ENCODE measurements around the gene SNTA1.
A peak's percentile ranks its signal among the peaks of the same experiment; 100 is the strongest.

SNTA1 gene

DNA sequence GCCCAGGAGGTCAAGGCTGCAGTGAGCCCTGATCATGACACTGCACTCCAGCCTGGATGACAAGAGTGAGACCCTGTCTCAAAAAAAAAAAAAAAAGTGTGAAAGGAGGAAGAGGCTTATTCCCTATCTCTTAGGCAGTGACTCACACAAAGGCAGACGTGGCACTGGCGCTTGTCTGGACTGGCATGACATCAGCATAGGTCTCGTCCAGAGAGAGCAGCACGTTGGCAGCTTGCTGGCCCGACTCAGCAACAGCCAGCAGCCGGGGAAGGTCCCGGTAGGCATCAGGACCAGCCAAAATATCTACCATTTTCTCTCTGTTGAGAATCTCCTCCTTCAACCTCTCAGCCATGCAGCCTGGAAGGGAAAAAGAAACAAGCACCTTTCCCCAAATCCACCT, 56.4 kb downstream of the SNTA1 start:
- no peak overlapping the region for H3K9ac ChIP-seq (ENCODE audit: low read length)

DNA sequence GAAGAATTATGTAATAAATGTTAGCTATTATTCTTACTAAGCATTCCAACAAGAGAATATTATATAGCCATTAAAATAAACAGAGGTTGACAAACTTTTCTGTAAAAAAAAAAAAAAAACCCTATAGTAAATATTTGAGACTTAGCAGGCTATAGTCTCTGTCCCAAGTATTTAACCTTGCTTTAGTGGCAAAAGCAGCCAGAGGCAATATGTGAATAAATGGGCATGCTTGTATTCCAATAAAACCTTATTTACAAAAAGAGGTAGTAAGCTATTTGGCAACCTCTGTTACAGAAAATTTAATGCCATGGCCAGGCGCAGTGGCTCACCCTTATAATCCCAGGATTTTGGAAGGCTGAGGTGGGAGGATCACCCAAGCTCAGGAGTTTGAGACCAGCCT, 56.9 kb downstream of the SNTA1 start:
- Histone ChIP-seq H3K14ac (ENCODE audit: low read length in 2 of 2) (no peak overlapping the region), H3K9ac (ENCODE audit: low read length) (no peak overlapping the region), H4K91ac (ENCODE audit: low read length) (no peak overlapping the region), H4K8ac (ENCODE audit: low read length) (no peak overlapping the region), H3K4me2 (ENCODE audit: low read length, poor library complexity, severe bottlenecking) (no peak overlapping the region), H2BK5ac (ENCODE audit: low read depth, low read length, poor library complexity, severe bottlenecking) (no peak overlapping the region), H3K27me3 (ENCODE audit: control insufficient read depth in 1 of 2, insufficient read depth in 1 of 2, low read length in 2 of 2) (no peaks in the 10 kb centered on the region), H3K18ac (ENCODE audit: low read depth in 1 of 2, low read length in 2 of 2) (no peak overlapping the region), H3K23ac (ENCODE audit: low read length in 2 of 2) (no peak overlapping the region), H2BK12ac (ENCODE audit: low read length in 2 of 2) (no peak overlapping the region), H2BK15ac (ENCODE audit: low read depth, poor library complexity, severe bottlenecking) (no peak overlapping the region), H3K4me1 (ENCODE audit: control insufficient read depth, insufficient read depth, low read depth, low read length) (peaks cover 1% of the 10 kb centered on the region), H3K9me3 (ENCODE audit: control insufficient read depth, low read length) (no peaks in the 10 kb centered on the region), H2AK5ac (ENCODE audit: low read length, severe bottlenecking) (no peak overlapping the region), H3K4ac (ENCODE audit: low read depth in 1 of 2, low read length in 2 of 2) (no peak overlapping the region), H3K27ac (ENCODE audit: low read length, poor library complexity, severe bottlenecking) (no peak overlapping the region), H3K36me3 (ENCODE audit: control insufficient read depth in 1 of 2, insufficient read depth in 2 of 2, low read depth in 1 of 2, low read length in 2 of 2) (peaks cover 32 to 60% of the 10 kb centered on the region in 2 experiments), H3K4me3 (ENCODE audit: insufficient read depth in 1 of 2, low read depth in 1 of 2, low read length in 2 of 2) (no peak overlapping the region), H2BK120ac (ENCODE audit: low read depth, low read length) (no peak overlapping the region), H3K79me1 (replicated peaks; ENCODE audit: low read length, poor library complexity, severe bottlenecking) (no peaks in the 10 kb centered on the region), H2AFZ (ENCODE audit: low read depth, low read length) (no peak overlapping the region)
- WGBS, result 94% methylated on average over 1 of the region's 1 CpG
- DNase-seq, result no peak

More for the DNA sequence above, 56.4 kb downstream of the SNTA1 start:
- Histone ChIP-seq H2AFZ (ENCODE audit: low read depth, low read length) (no peak overlapping the region), H3K18ac (ENCODE audit: low read depth in 1 of 2, low read length in 2 of 2) (no peak overlapping the region), H3K14ac (ENCODE audit: low read length in 2 of 2) (no peak overlapping the region), H3K27me3 (ENCODE audit: control insufficient read depth in 1 of 2, insufficient read depth in 1 of 2, low read length in 2 of 2) (no peaks in the 10 kb centered on the region), H3K23ac (ENCODE audit: low read length in 2 of 2) (no peak overlapping the region), H3K4me2 (ENCODE audit: low read length, poor library complexity, severe bottlenecking) (no peak overlapping the region), H3K4me1 (ENCODE audit: control insufficient read depth, insufficient read depth, low read depth, low read length) (peaks cover 1% of the 10 kb centered on the region), H3K27ac (ENCODE audit: low read length, poor library complexity, severe bottlenecking) (no peak overlapping the region), H3K9me3 (ENCODE audit: control insufficient read depth, low read length) (no peaks in the 10 kb centered on the region), H2AK5ac (ENCODE audit: low read length, severe bottlenecking) (no peak overlapping the region), H4K91ac (ENCODE audit: low read length) (no peak overlapping the region), H2BK5ac (ENCODE audit: low read depth, low read length, poor library complexity, severe bottlenecking) (no peak overlapping the region), H4K8ac (ENCODE audit: low read length) (no peak overlapping the region), H2BK12ac (ENCODE audit: low read length in 2 of 2) (no peak overlapping the region), H3K79me1 (replicated peaks; ENCODE audit: low read length, poor library complexity, severe bottlenecking) (no peaks in the 10 kb centered on the region), H3K4ac (ENCODE audit: low read depth in 1 of 2, low read length in 2 of 2) (no peak overlapping the region), H3K36me3 (ENCODE audit: control insufficient read depth in 1 of 2, insufficient read depth in 2 of 2, low read depth in 1 of 2, low read length in 2 of 2) (peaks cover 29 to 55% of the 10 kb centered on the region in 2 experiments), H3K4me3 (ENCODE audit: insufficient read depth in 1 of 2, low read depth in 1 of 2, low read length in 2 of 2) (no peak overlapping the region), H2BK15ac (ENCODE audit: low read depth, poor library complexity, severe bottlenecking) (no peak overlapping the region), H2BK120ac (ENCODE audit: low read depth, low read length) (no peak overlapping the region)
- peak; percentile 86 for DNase-seq
- 76% methylated on average over 7 of the region's 7 CpGs for WGBS

DNA sequence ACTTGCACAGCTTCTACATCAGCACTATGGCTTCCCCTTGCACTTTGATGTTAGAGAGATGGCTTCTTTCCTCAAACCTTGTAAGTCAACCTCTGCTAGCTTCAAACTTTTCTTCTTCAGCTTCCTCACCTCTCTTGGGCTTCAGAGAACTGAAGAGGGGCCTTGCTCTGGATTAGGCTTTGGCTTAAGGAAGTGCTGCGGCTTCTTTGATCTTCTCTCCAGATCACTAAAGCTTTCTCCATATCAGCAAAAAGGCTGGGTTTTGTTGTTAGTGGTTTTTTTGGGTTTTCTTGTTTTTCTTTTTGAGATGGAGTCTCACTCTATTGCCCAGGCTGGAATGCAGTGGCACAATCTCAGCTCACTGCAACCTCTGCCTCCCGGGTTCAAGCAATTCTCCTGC, 66.2 kb downstream of the SNTA1 start:
- Histone ChIP-seq H2BK12ac (ENCODE audit: low read length in 2 of 2) (no peak overlapping the region), H3K27ac (ENCODE audit: low read length, poor library complexity, severe bottlenecking) (no peak overlapping the region), H2AK5ac (ENCODE audit: low read length, severe bottlenecking) (no peak overlapping the region), H3K4ac (ENCODE audit: low read depth in 1 of 2, low read length in 2 of 2) (no peak overlapping the region), H2AFZ (ENCODE audit: low read depth, low read length) (no peak overlapping the region), H3K9me3 (ENCODE audit: control insufficient read depth, low read length) (no peaks in the 10 kb centered on the region), H4K8ac (ENCODE audit: low read length) (no peak overlapping the region), H3K18ac (ENCODE audit: low read depth in 1 of 2, low read length in 2 of 2) (no peak overlapping the region), H3K4me3 (ENCODE audit: insufficient read depth in 1 of 2, low read depth in 1 of 2, low read length in 2 of 2) (no peak overlapping the region), H3K23ac (ENCODE audit: low read length in 2 of 2) (no peak overlapping the region), H4K91ac (ENCODE audit: low read length) (no peak overlapping the region), H3K4me2 (ENCODE audit: low read length, poor library complexity, severe bottlenecking) (no peak overlapping the region), H3K79me1 (replicated peaks; ENCODE audit: low read length, poor library complexity, severe bottlenecking) (no peaks in the 10 kb centered on the region), H3K36me3 (ENCODE audit: control insufficient read depth in 1 of 2, insufficient read depth in 2 of 2, low read depth in 1 of 2, low read length in 2 of 2) (peaks cover 26 to 71% of the 10 kb centered on the region in 2 experiments), H3K27me3 (ENCODE audit: control insufficient read depth in 1 of 2, insufficient read depth in 1 of 2, low read length in 2 of 2) (no peaks in the 10 kb centered on the region), H2BK15ac (ENCODE audit: low read depth, poor library complexity, severe bottlenecking) (no peak overlapping the region), H2BK5ac (ENCODE audit: low read depth, low read length, poor library complexity, severe bottlenecking) (no peak overlapping the region), H3K14ac (ENCODE audit: low read length in 2 of 2) (no peak overlapping the region), H3K9ac (ENCODE audit: low read length) (no peak overlapping the region), H3K4me1 (ENCODE audit: control insufficient read depth, insufficient read depth, low read depth, low read length) (peaks cover 5% of the 10 kb centered on the region), H2BK120ac (ENCODE audit: low read depth, low read length) (no peak overlapping the region)
- DNase-seq, result no peak
- 100% methylated on average over 1 of the region's 2 CpGs for WGBS

DNA sequence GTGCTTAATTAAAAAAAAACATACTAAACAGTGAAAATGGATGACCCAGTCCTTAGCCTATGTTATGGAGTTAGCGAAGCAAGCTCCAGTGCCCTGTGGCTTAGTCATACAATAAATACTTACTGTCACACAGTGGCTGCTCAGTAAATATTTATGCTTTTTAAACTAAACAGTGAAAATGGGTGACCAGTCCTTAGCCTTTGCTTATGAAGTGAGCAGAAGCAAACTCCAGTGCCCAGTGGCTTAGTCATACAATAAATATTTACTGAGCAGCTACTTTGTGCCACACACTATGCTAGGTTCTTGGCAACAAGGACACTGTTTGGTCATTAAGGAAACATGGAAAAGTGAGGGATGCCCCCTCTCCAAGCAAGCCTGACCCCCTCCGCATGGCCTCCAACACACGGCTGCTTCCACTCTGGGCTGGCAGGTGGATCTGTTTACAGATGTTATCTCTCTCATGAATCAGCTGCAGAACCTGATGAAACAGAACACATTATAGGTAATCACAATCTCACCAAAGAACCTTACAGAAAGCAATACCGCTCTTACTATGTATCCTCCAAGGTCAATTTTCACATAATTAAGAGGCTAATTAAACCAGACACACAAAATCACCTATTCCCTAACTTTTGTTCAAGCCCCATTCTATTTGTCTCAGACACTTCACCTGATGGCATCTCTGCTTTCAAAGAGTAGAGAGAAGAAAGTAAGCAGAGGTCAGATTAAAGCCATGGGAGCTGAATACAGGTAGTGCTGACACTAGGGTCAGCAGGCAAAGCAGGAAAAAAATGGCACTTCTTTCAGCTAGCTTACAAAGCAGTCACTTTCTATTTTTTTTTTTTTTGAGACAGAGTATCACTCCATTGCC, 69.6 kb downstream of the SNTA1 start:
- Histone ChIP-seq H3K36me3 (ENCODE audit: control insufficient read depth in 1 of 2, insufficient read depth in 2 of 2, low read depth in 1 of 2, low read length in 2 of 2) (peaks cover 15 to 71% of the 10 kb centered on the region in 2 experiments), H3K14ac (ENCODE audit: low read length in 2 of 2) (no peak overlapping the region), H2BK120ac (ENCODE audit: low read depth, low read length) (no peak overlapping the region), H2AFZ (ENCODE audit: low read depth, low read length) (no peak overlapping the region), H3K79me1 (replicated peaks; ENCODE audit: low read length, poor library complexity, severe bottlenecking) (no peaks in the 10 kb centered on the region), H4K91ac (ENCODE audit: low read length) (no peak overlapping the region), H2BK12ac (ENCODE audit: low read length in 2 of 2) (peak overlapping the region in 1 of 2 experiments; percentile 69), H2BK5ac (ENCODE audit: low read depth, low read length, poor library complexity, severe bottlenecking) (no peak overlapping the region), H2BK15ac (ENCODE audit: low read depth, poor library complexity, severe bottlenecking) (no peak overlapping the region), H4K8ac (ENCODE audit: low read length) (no peak overlapping the region), H3K23ac (ENCODE audit: low read length in 2 of 2) (no peak overlapping the region), H3K4ac (ENCODE audit: low read depth in 1 of 2, low read length in 2 of 2) (no peak overlapping the region), H3K18ac (ENCODE audit: low read depth in 1 of 2, low read length in 2 of 2) (no peak overlapping the region), H3K27me3 (ENCODE audit: control insufficient read depth in 1 of 2, insufficient read depth in 1 of 2, low read length in 2 of 2) (no peaks in the 10 kb centered on the region), H3K4me2 (ENCODE audit: low read length, poor library complexity, severe bottlenecking) (no peak overlapping the region), H3K9me3 (ENCODE audit: control insufficient read depth, low read length) (no peaks in the 10 kb centered on the region), H3K27ac (ENCODE audit: low read length, poor library complexity, severe bottlenecking) (no peak overlapping the region), H3K4me1 (ENCODE audit: control insufficient read depth, insufficient read depth, low read depth, low read length) (peaks cover 13% of the 10 kb centered on the region), H3K4me3 (ENCODE audit: insufficient read depth in 1 of 2, low read depth in 1 of 2, low read length in 2 of 2) (no peak overlapping the region), H2AK5ac (ENCODE audit: low read length, severe bottlenecking) (no peak overlapping the region), H3K9ac (ENCODE audit: low read length) (no peak overlapping the region)
- DNase-seq, result peak; percentile 97
- WGBS, result 22% methylated on average over 4 of the region's 4 CpGs
